ENCODE measurements around the gene WLS.

DNA sequence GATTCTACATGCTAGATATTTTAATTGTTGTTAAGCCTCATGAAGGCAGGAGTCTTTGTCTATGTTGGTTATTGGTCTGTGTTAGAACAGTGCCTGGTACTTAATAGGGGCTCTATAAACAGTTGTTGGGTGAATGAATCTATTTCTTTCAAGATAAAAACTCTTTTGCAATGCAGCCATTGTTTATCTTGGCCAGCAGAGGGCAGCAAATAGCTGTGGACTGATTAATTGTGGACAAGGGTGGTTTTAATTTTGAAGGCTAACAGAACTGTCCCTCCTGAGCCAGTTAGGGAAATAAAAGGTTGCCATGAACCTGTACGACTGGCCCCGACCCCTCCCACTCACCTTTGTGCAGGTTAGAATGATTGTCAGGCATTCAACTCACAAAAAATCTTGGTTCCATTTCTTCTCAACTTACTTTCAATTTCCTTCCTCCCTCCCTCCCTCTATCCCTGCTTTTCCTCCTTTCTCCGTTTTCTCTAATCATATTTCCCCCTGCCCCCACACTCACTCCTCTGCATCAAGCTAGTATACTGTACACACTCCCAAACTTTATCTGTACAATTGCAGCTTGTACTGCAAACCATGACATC lies 115.6 kb downstream of the WLS start:
- TF ChIP-seq MXI1 (conservative IDR thresholded peaks at IDR 0.05; ENCODE audit: poor library complexity, severe bottlenecking): no peak
- TF ChIP-seq, protein P1, sequence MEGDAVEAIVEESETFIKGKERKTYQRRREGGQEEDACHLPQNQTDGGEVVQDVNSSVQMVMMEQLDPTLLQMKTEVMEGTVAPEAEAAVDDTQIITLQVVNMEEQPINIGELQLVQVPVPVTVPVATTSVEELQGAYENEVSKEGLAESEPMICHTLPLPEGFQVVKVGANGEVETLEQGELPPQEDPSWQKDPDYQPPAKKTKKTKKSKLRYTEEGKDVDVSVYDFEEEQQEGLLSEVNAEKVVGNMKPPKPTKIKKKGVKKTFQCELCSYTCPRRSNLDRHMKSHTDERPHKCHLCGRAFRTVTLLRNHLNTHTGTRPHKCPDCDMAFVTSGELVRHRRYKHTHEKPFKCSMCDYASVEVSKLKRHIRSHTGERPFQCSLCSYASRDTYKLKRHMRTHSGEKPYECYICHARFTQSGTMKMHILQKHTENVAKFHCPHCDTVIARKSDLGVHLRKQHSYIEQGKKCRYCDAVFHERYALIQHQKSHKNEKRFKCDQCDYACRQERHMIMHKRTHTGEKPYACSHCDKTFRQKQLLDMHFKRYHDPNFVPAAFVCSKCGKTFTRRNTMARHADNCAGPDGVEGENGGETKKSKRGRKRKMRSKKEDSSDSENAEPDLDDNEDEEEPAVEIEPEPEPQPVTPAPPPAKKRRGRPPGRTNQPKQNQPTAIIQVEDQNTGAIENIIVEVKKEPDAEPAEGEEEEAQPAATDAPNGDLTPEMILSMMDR (IDR thresholded peaks at IDR 0.05; ENCODE audit: poor library complexity, severe bottlenecking): peak; percentile 97
- no peak for TF ChIP-seq EP300 (conservative IDR thresholded peaks at IDR 0.05; ENCODE audit: poor library complexity, severe bottlenecking)
- no peak for TF ChIP-seq EZH2 (IDR thresholded peaks at IDR 0.05; ENCODE audit: borderline replicate concordance, insufficient read depth, low read length, poor library complexity, severe bottlenecking)
- TF ChIP-seq, protein P2, sequence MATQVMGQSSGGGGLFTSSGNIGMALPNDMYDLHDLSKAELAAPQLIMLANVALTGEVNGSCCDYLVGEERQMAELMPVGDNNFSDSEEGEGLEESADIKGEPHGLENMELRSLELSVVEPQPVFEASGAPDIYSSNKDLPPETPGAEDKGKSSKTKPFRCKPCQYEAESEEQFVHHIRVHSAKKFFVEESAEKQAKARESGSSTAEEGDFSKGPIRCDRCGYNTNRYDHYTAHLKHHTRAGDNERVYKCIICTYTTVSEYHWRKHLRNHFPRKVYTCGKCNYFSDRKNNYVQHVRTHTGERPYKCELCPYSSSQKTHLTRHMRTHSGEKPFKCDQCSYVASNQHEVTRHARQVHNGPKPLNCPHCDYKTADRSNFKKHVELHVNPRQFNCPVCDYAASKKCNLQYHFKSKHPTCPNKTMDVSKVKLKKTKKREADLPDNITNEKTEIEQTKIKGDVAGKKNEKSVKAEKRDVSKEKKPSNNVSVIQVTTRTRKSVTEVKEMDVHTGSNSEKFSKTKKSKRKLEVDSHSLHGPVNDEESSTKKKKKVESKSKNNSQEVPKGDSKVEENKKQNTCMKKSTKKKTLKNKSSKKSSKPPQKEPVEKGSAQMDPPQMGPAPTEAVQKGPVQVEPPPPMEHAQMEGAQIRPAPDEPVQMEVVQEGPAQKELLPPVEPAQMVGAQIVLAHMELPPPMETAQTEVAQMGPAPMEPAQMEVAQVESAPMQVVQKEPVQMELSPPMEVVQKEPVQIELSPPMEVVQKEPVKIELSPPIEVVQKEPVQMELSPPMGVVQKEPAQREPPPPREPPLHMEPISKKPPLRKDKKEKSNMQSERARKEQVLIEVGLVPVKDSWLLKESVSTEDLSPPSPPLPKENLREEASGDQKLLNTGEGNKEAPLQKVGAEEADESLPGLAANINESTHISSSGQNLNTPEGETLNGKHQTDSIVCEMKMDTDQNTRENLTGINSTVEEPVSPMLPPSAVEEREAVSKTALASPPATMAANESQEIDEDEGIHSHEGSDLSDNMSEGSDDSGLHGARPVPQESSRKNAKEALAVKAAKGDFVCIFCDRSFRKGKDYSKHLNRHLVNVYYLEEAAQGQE (IDR thresholded peaks at IDR 0.05; ENCODE audit: borderline replicate concordance): no peak

Data from neural cell (in vitro differentiated cells).